ENCODE results near the gene HDAC5. TPM values are rescaled to one million over a fixed set of nuclear protein-coding genes. Genes with fewer than 3 reads are reported as not detected.
"Not testable (repeated sequence)": the region's sequence is repeated elsewhere in the genome, so short reads cannot be mapped to it uniquely, and the experiment has no call there.

Gene HDAC5
- total RNA-seq, 2 donors from 2014 or later = 71.2 to 145 TPM

- no peaks in the 10 kb centered on the region for H3K27me3 ChIP-seq (replicated peaks; ENCODE audit: insufficient read depth)
- WGBS = under 1% methylated on average over 20 of the region's 20 CpGs
- H3K9me3 ChIP-seq = no peaks in the 10 kb centered on the region
- peak overlapping the region; percentile 47 to 55 for H3K27ac ChIP-seq
- intact Hi-C loops (cut with DNase I) = no loop called here
- no peaks in the 10 kb centered on the region for H3K36me3 ChIP-seq
- peak; percentile 67 for DNase-seq (ENCODE audit: low spot score)
- no peak overlapping the region for H3K4me3 ChIP-seq
- peaks cover 7% of the 10 kb centered on the region for H3K4me1 ChIP-seq (replicated peaks)
- no peak for TF ChIP-seq CTCF (IDR thresholded peaks at IDR 0.05)
- peak; percentile 79 for TF ChIP-seq POLR2AphosphoS5 (IDR thresholded peaks at IDR 0.05)
- peak; percentile 53 for TF ChIP-seq POLR2A (IDR thresholded peaks at IDR 0.05)
Observed at GRCh38 chr17:44137891-44138709, 14.7 kb upstream of the HDAC5 start.

GRCh38 chr17:44134752-44135568 is 11.5 kb upstream of the HDAC5 start:
- intact Hi-C loops (cut with DNase I) = no loop called here
- Histone ChIP-seq H3K4me1 (replicated peaks) (peaks cover 7% of the 10 kb centered on the region), H3K4me3 (no peak overlapping the region), H3K36me3 (no peaks in the 10 kb centered on the region), H3K9me3 (no peaks in the 10 kb centered on the region), H3K27me3 (replicated peaks; ENCODE audit: insufficient read depth) (no peaks in the 10 kb centered on the region), H3K27ac (no peak overlapping the region)
- no peak for DNase-seq (ENCODE audit: low spot score)
- TF ChIP-seq POLR2A (IDR thresholded peaks at IDR 0.05) (no peak), POLR2AphosphoS5 (IDR thresholded peaks at IDR 0.05) (no peak), CTCF (IDR thresholded peaks at IDR 0.05) (no peak)
- 92% methylated on average over 9 of the region's 9 CpGs for WGBS

- Histone ChIP-seq H3K4me3 (no peak overlapping the region), H3K27me3 (replicated peaks; ENCODE audit: insufficient read depth) (no peaks in the 10 kb centered on the region), H3K4me1 (replicated peaks) (peaks cover 7% of the 10 kb centered on the region), H3K27ac (no peak overlapping the region), H3K9me3 (no peaks in the 10 kb centered on the region), H3K36me3 (no peaks in the 10 kb centered on the region)
- DNase-seq (ENCODE audit: low spot score) = no peak
- TF ChIP-seq CTCF (IDR thresholded peaks at IDR 0.05) (no peak), POLR2AphosphoS5 (IDR thresholded peaks at IDR 0.05) (no peak), POLR2A (IDR thresholded peaks at IDR 0.05) (no peak)
- 85% methylated on average over 4 of the region's 4 CpGs for WGBS
- intact Hi-C loops (cut with DNase I) = no loop called here
Observed at GRCh38 chr17:44133918-44134476, 10.6 kb upstream of the HDAC5 start.

GRCh38 chr17:44132275-44132821 is 8.9 kb upstream of the HDAC5 start:
- DNase-seq (ENCODE audit: low spot score) = no peak
- no peaks in the 10 kb centered on the region for H3K36me3 ChIP-seq
- intact Hi-C loops (cut with DNase I) = no loop called here
- H3K9me3 ChIP-seq = no peaks in the 10 kb centered on the region
- no peak overlapping the region for H3K27ac ChIP-seq
- TF ChIP-seq CTCF (IDR thresholded peaks at IDR 0.05) = no peak
- TF ChIP-seq POLR2A (IDR thresholded peaks at IDR 0.05) = no peak
- no peak for TF ChIP-seq POLR2AphosphoS5 (IDR thresholded peaks at IDR 0.05)
- no peaks in the 10 kb centered on the region for H3K27me3 ChIP-seq (replicated peaks; ENCODE audit: insufficient read depth)
- no peaks in the 10 kb centered on the region for H3K4me1 ChIP-seq (replicated peaks)
- H3K4me3 ChIP-seq = no peak overlapping the region

- intact Hi-C loops (cut with DNase I) = not testable (repeated sequence)
- 85% methylated on average over 12 of the region's 12 CpGs for WGBS
Observed at GRCh38 chr17:44131372-44131771, 7.9 kb upstream of the HDAC5 start.

More at GRCh38 chr17:44131372-44131771, 7.9 kb upstream of the HDAC5 start:
- not testable (repeated sequence) for H3K4me1 ChIP-seq (replicated peaks); H3K4me3 ChIP-seq; DNase-seq (ENCODE audit: low spot score); H3K27ac ChIP-seq; H3K27me3 ChIP-seq (replicated peaks; ENCODE audit: insufficient read depth); H3K9me3 ChIP-seq; H3K36me3 ChIP-seq

All from prostate gland (tissue), 2 donors.